MM.1S (cell line): ENCODE measurements around the gene IMMP2L.

Source experiments
- EZH2 ChIP-seq: fragments of 300-600 bp; sonication (generic); optimal IDR thresholded peaks from 2 replicates; pipeline ENCODE3; 2017; ENCODE audit warnings: low read depth, mild to moderate bottlenecking, antibody characterized with exemption, low read length, mixed read lengths
- TF ChIP-seq, protein P1 (sequence below): fragments of 300-600 bp; sonication (generic); IDR thresholded peaks from 2 replicates; pipeline ENCODE4 v1.5.1; 2016; ENCODE audit warnings: antibody characterized with exemption, low read length, mixed read lengths

DNA sequence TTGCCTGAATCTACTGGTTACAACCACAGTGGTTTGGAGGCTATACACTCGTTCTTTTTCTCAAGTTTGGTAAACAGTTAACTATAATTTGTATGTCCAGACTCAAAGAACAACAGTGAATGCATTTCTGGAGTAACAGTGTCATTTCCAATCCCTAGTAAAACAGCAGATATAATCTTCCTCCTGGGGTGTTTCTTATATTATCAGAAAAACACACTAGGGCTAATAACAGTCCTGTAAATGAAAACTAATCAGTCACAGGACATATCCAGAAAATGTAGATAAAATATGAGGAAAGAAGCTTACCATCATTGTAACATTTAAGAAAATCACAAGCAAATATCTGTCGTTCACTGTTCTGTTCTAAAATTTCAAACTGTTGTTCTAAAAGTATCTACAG lies 388.8 kb downstream of the IMMP2L start:
- TF ChIP-seq, protein P1, sequence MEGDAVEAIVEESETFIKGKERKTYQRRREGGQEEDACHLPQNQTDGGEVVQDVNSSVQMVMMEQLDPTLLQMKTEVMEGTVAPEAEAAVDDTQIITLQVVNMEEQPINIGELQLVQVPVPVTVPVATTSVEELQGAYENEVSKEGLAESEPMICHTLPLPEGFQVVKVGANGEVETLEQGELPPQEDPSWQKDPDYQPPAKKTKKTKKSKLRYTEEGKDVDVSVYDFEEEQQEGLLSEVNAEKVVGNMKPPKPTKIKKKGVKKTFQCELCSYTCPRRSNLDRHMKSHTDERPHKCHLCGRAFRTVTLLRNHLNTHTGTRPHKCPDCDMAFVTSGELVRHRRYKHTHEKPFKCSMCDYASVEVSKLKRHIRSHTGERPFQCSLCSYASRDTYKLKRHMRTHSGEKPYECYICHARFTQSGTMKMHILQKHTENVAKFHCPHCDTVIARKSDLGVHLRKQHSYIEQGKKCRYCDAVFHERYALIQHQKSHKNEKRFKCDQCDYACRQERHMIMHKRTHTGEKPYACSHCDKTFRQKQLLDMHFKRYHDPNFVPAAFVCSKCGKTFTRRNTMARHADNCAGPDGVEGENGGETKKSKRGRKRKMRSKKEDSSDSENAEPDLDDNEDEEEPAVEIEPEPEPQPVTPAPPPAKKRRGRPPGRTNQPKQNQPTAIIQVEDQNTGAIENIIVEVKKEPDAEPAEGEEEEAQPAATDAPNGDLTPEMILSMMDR = no peak
- TF ChIP-seq EZH2 = no peak
